IMR-90 (cell line): ENCODE data around the gene TTC28. TPM values are rescaled to one million over a fixed set of nuclear protein-coding genes. Genes with fewer than 3 reads are reported as not detected.

Experiments used
- ATAC-seq: fragments of 200-7000 bp; cut with Tn5 transposase; 2 replicates; pipeline ENCODE4 v1.9.1; 2020; ENCODE audit warnings: low read depth, mild to moderate bottlenecking, moderate library complexity
- BruUV-seq: library from RNA; stranded (reverse); fragments of 400-500 nt; replicated peaks from 2 replicates; lab custom pipeline; 2021; lab: Mats Ljungman, UMichigan
- CTCF ChIA-PET: fragments of 300-600 bp; formaldehyde crosslinking; extraction: SDS; loops from one replicate; lab custom pipeline; 2021; ENCODE audit warnings: antibody characterized with exemption; lab: Yijun Ruan, JAX
- POLR2A ChIA-PET: fragments of 300-600 bp; sonication (Branson Sonifier 250); formaldehyde crosslinking; loops from one replicate; lab custom pipeline; 2022; ENCODE audit warnings: antibody characterized with exemption; ENCODE audit not compliant: unreplicated experiment; lab: Charles Lee
- DNase-seq: peaks from one replicate; pipeline ENCODE4 v3.0.0; 2013
- H2AFZ ChIP-seq: replicated peaks from 2 replicates; pipeline ENCODE3; 2013; ENCODE audit warnings: low read length, mild to moderate bottlenecking; ENCODE audit not compliant: poor library complexity
- H2AK5ac ChIP-seq: 2 replicates; pipeline ENCODE4 v1.6.1; 2013; ENCODE audit warnings: low read depth, low read length, inconsistent platforms
- H2AK9ac ChIP-seq: replicated peaks from 2 replicates; pipeline ENCODE3; 2013; ENCODE audit warnings: mild to moderate bottlenecking, low read depth, low read length, moderate library complexity; ENCODE audit not compliant: poor library complexity
- H2BK120ac ChIP-seq: 2 replicates; pipeline ENCODE4 v1.6.1; 2013; ENCODE audit warnings: low read depth, low read length, inconsistent platforms
- H2BK15ac ChIP-seq: 3 replicates; pipeline ENCODE4 v1.6.1; 2013; ENCODE audit warnings: low read depth, low read length, inconsistent platforms
- H2BK20ac ChIP-seq: 2 replicates; pipeline ENCODE4 v1.6.1; 2013; ENCODE audit warnings: low read depth, mild to moderate bottlenecking, inconsistent platforms, low read length, moderate library complexity
- H2BK5ac ChIP-seq: 2 replicates; pipeline ENCODE4 v1.6.1; 2013; ENCODE audit warnings: mild to moderate bottlenecking, low read depth, low read length, inconsistent platforms; ENCODE audit not compliant: poor library complexity, severe bottlenecking
- H3K14ac ChIP-seq: replicated peaks from 2 replicates; pipeline ENCODE4 v1.6.1; 2013; ENCODE audit warnings: low read depth, low read length, inconsistent platforms
- H3K18ac ChIP-seq: 2 replicates; pipeline ENCODE4 v1.6.1; 2013; ENCODE audit warnings: low read depth, low read length, control low read depth
- H3K23ac ChIP-seq: 2 replicates; pipeline ENCODE4 v1.6.1; 2013; ENCODE audit warnings: low read depth, low read length, inconsistent platforms
- H3K27ac ChIP-seq: 2 replicates; pipeline ENCODE4 v1.5.1; 2013; ENCODE audit warnings: mild to moderate bottlenecking, control low read depth, low read length; ENCODE audit not compliant: insufficient read depth
- H3K27me3 ChIP-seq: 2 replicates; pipeline ENCODE4 v1.6.1; 2013; ENCODE audit warnings: low read length; ENCODE audit not compliant: control insufficient read depth, insufficient read depth
- H3K36me3 ChIP-seq: 2 replicates; pipeline ENCODE4 v1.6.1; 2013; ENCODE audit warnings: low read length, mixed read lengths; ENCODE audit not compliant: control insufficient read depth, insufficient read depth
- H3K4ac ChIP-seq: 2 replicates; pipeline ENCODE4 v1.6.1; 2013; ENCODE audit warnings: low read depth, low read length, inconsistent platforms
- H3K4me1 ChIP-seq: 2 replicates; pipeline ENCODE4 v1.6.1; 2013; ENCODE audit warnings: low read length, mixed read lengths; ENCODE audit not compliant: control insufficient read depth, insufficient read depth
- H3K4me2 ChIP-seq: 2 replicates; pipeline ENCODE4 v1.6.1; 2013; ENCODE audit warnings: low read depth, mild to moderate bottlenecking, control low read depth, low read length, moderate library complexity
- H3K4me3 ChIP-seq: 2 replicates; pipeline ENCODE4 v1.5.1; 2013; ENCODE audit warnings: low read depth, mild to moderate bottlenecking, control low read depth, low read length, moderate library complexity; ENCODE audit not compliant: insufficient read depth
- H3K56ac ChIP-seq: 2 replicates; pipeline ENCODE4 v1.6.1; 2013; ENCODE audit warnings: low read length, inconsistent platforms; ENCODE audit not compliant: insufficient read depth; ENCODE audit errors: extremely low read depth
- H3K79me1 ChIP-seq, 2 experiments: 2 replicates each; pipeline ENCODE4 v1.6.1; 2013; ENCODE audit warnings: low read length in 2 of 2, inconsistent platforms in 1 of 2, low read depth in 1 of 2
- H3K9ac ChIP-seq: 2 replicates; pipeline ENCODE4 v1.6.1; 2013; ENCODE audit warnings: low read depth, low read length, control low read depth
- H3K9me1 ChIP-seq: 2 replicates; pipeline ENCODE4 v1.6.1; 2013; ENCODE audit warnings: low read length, inconsistent platforms; ENCODE audit not compliant: insufficient read depth
- H3K9me3 ChIP-seq: 2 replicates; pipeline ENCODE4 v1.6.1; 2013; ENCODE audit warnings: low read length; ENCODE audit not compliant: control insufficient read depth, insufficient read depth
- H4K20me1 ChIP-seq: 2 replicates; pipeline ENCODE4 v1.6.1; 2013; ENCODE audit warnings: low read length, inconsistent platforms; ENCODE audit not compliant: insufficient read depth
- H4K5ac ChIP-seq: 2 replicates; pipeline ENCODE4 v1.6.1; 2013; ENCODE audit warnings: mild to moderate bottlenecking, low read depth, low read length, control low read depth
- H4K8ac ChIP-seq, 2 experiments: 2 replicates each; pipeline ENCODE4 v1.6.1; 2013; ENCODE audit warnings: low read depth in 2 of 2, low read length in 2 of 2, control low read depth in 1 of 2, inconsistent platforms in 1 of 2
- H4K91ac ChIP-seq: 2 replicates; pipeline ENCODE4 v1.6.1; 2013; ENCODE audit warnings: low read depth, low read length, inconsistent platforms; ENCODE audit not compliant: insufficient read depth
- BHLHE40 ChIP-seq: fragments of 150-350 bp; IDR thresholded peaks from 2 replicates; pipeline ENCODE4 v1.6.1; 2016; ENCODE audit warnings: mild to moderate bottlenecking, low read depth, low read length
- CEBPB ChIP-seq: IDR thresholded peaks from 2 replicates; pipeline ENCODE4 v1.6.1; 2012; ENCODE audit warnings: low read depth, low read length, improper control_type of control experiment
- CHD1 ChIP-seq: IDR thresholded peaks from 2 replicates; pipeline ENCODE4 v1.6.1; 2012; ENCODE audit warnings: low read depth, low read length, improper control_type of control experiment
- ELK1 ChIP-seq: fragments of 150-350 bp; IDR thresholded peaks from 2 replicates; pipeline ENCODE4 v1.6.1; 2016; ENCODE audit warnings: low read depth, mild to moderate bottlenecking, low read length, moderate library complexity, borderline replicate concordance
- FOS ChIP-seq: fragments of 150-350 bp; IDR thresholded peaks from 2 replicates; pipeline ENCODE4 v1.6.1; 2016; ENCODE audit warnings: low read depth, low read length
- MAFK ChIP-seq: IDR thresholded peaks from 2 replicates; pipeline ENCODE4 v1.6.1; 2012; ENCODE audit warnings: low read depth, low read length, improper control_type of control experiment
- MAZ ChIP-seq: IDR thresholded peaks from 2 replicates; pipeline ENCODE4 v1.6.1; 2012; ENCODE audit warnings: low read depth, mild to moderate bottlenecking, low read length, improper control_type of control experiment, moderate library complexity, borderline replicate concordance
- MXI1 ChIP-seq: IDR thresholded peaks from 2 replicates; pipeline ENCODE4 v1.6.1; 2012; ENCODE audit warnings: low read depth, mild to moderate bottlenecking, low read length, moderate library complexity, borderline replicate concordance
- NFE2L2 ChIP-seq: fragments of 150-350 bp; IDR thresholded peaks from 2 replicates; pipeline ENCODE4 v1.6.1; 2016; ENCODE audit warnings: low read depth, mild to moderate bottlenecking, low read length
- POLR2A ChIP-seq: IDR thresholded peaks from 2 replicates; pipeline ENCODE4 v1.6.1; 2012; ENCODE audit warnings: mild to moderate bottlenecking, low read depth, low read length
- RAD21 ChIP-seq: IDR thresholded peaks from 2 replicates; pipeline ENCODE4 v1.6.1; 2012; ENCODE audit warnings: low read length, improper control_type of control experiment
- RCOR1 ChIP-seq: IDR thresholded peaks from 2 replicates; pipeline ENCODE4 v1.6.1; 2012; ENCODE audit warnings: mild to moderate bottlenecking, low read length, improper control_type of control experiment; ENCODE audit not compliant: insufficient replicate concordance
- RFX5 ChIP-seq: IDR thresholded peaks from 2 replicates; pipeline ENCODE4 v1.8.0; 2012; ENCODE audit warnings: low read depth, mild to moderate bottlenecking, low read length, moderate library complexity
- SMC3 ChIP-seq: fragments of 150-350 bp; IDR thresholded peaks from 2 replicates; pipeline ENCODE4 v1.6.1; 2016; ENCODE audit warnings: low read depth, mild to moderate bottlenecking, antibody characterized with exemption, low read length, moderate library complexity
- WGBS, 2 experiments: methylation state at CpG; one replicate each; pipeline versions ENCODE4 v1.1.5 to v1.1.7; 2013; ENCODE audit warnings: missing lambda C conversion rate in 2 of 2; ENCODE audit not compliant: insufficient read length in 1 of 2; ENCODE audit errors: extremely low coverage in 2 of 2; 5-methylcytosine and 5-hydroxymethylcytosine counted together
- dilution Hi-C: fragments of 300-500 bp; cut with HindIII; formaldehyde crosslinking; loops from one replicate; pipeline ENCODE4 v1.14.3; 2018; ENCODE audit warnings: low sequenced_read_pairs; ENCODE audit not compliant: unreplicated experiment
- in situ Hi-C: fragments of 300-500 bp; cut with MboI; formaldehyde crosslinking; loops from 3 replicates; pipeline ENCODE4 v1.14.3; 2019; ENCODE audit warnings: low sequenced_read_pairs, inconsistent platforms, mixed read lengths
- intact Hi-C: fragments of 100-400 bp; cut with micrococcal nuclease; formaldehyde crosslinking; loops from 2 replicates; pipeline ENCODE4 v1.10.0; 2022
- polyA plus RNA-seq, 3 experiments: library from polyadenylated mRNA; depleted of rRNA; stranded (reverse); fragments of >200 nt; gene quantifications; 2 replicates each; pipeline ENCODE4 v1.2.3, GENCODE V29; 2012; ENCODE audit warnings: low replicate concordance in 1 of 3
- total RNA-seq: library from RNA; depleted of rRNA; stranded (reverse); fragments of >200 nt; gene quantifications from 2 replicates; pipeline ENCODE4 v1.2.3, GENCODE V29; 2012
- TF ChIP-seq, protein P1 (sequence below): fragments of 150-350 bp; IDR thresholded peaks from 2 replicates; pipeline ENCODE4 v1.6.1; 2017; ENCODE audit warnings: mild to moderate bottlenecking, antibody characterized with exemption, low read length, low read depth
- TF ChIP-seq, protein P2 (sequence below): conservative IDR thresholded peaks from 2 replicates; pipeline ENCODE4 v1.5.1; 2012; ENCODE audit warnings: mild to moderate bottlenecking, low read depth, low read length, improper control_type of control experiment

Gene TTC28
- total and polyA plus RNA-seq, 2 of the 4 experiments (the other 2 are of a cell fraction): 5.6 to 13.3 TPM

DNA sequence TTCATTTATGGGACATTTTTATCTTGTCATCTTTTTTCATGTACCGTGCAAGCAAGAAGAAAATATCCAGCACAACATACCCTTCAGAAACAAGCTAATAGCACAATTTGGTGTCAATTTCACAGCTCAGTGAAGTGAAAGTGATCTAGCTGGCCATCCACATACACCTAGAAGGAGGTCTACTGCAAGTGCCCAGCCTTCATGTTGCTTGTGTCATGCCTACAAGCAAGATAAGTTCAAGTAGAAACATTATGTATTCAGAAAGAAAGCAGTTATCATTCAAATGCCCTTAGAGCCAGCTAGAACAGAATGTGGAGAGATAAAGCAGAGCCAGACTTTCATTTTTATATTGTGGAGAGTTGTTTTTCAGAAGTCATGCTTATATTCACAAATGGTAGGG is 434.9 kb downstream of the TTC28 start:
- Histone ChIP-seq H3K56ac (no peak overlapping the region), H2BK15ac (peak overlapping the region; percentile 5; the same call in 1 of the 3 replicates), H3K36me3 (no peaks in the 10 kb centered on the region), H2AFZ (no peak overlapping the region), H3K27me3 (no peaks in the 10 kb centered on the region), H4K20me1 (no peaks in the 10 kb centered on the region), H3K4me2 (no peak overlapping the region), H3K9me1 (peaks cover 7% of the 10 kb centered on the region), H3K79me1 (peaks cover 0 to 6% of the 10 kb centered on the region in 2 experiments; a peak in 2 of 4 replicates), H4K8ac (no peak overlapping the region), H2AK9ac (no peak overlapping the region), H3K18ac (no peak overlapping the region), H3K4me1 (peaks cover 9% of the 10 kb centered on the region), H3K9me3 (no peaks in the 10 kb centered on the region), H3K14ac (no peak overlapping the region; the same call in 1 of the 2 replicates), H3K27ac (no peak overlapping the region), H4K5ac (no peak overlapping the region), H3K4me3 (no peak overlapping the region), H3K9ac (no peak overlapping the region), H2BK120ac (no peak overlapping the region), H3K4ac (no peak overlapping the region), H2BK20ac (no peak overlapping the region; the same call in 1 of the 2 replicates), H2BK5ac (no peak overlapping the region), H4K91ac (no peak overlapping the region), H2AK5ac (peak overlapping the region; percentile 44; the same call in 1 of the 2 replicates), H3K23ac (no peak overlapping the region)
- intact Hi-C loops: no loop called here
- no TSS peak for BruUV-seq
- ChIA-PET POLR2A (interaction anchor here (1.4 kb wide), 1 partner anchor 13 kb away, joined by 3 read pairs; no protein-coding TSS in a partner anchor), CTCF (interaction anchor here (0.7 kb wide), 1 partner anchor 230 kb away, joined by 3 read pairs; no protein-coding TSS in a partner anchor)
- DNase-seq (no peak), ATAC-seq (no peak)
- WGBS, 2 experiments: 80% methylated on average over 1 of the region's 1 CpG; no CpG with 5 or more reads in 1 of the 2 experiments
- TF ChIP-seq CHD1: no peak
- TF ChIP-seq MXI1: no peak
- TF ChIP-seq RCOR1: no peak
- TF ChIP-seq POLR2A: no peak
- no peak for TF ChIP-seq RFX5
- no peak for TF ChIP-seq CEBPB
- TF ChIP-seq SMC3: no peak
- TF ChIP-seq FOS: no peak
- TF ChIP-seq RAD21: no peak
- no peak for TF ChIP-seq BHLHE40
- TF ChIP-seq, protein P1, sequence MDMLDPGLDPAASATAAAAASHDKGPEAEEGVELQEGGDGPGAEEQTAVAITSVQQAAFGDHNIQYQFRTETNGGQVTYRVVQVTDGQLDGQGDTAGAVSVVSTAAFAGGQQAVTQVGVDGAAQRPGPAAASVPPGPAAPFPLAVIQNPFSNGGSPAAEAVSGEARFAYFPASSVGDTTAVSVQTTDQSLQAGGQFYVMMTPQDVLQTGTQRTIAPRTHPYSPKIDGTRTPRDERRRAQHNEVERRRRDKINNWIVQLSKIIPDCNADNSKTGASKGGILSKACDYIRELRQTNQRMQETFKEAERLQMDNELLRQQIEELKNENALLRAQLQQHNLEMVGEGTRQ: no peak
- no peak for TF ChIP-seq MAFK
- no peak for TF ChIP-seq NFE2L2
- TF ChIP-seq MAZ: no peak
- TF ChIP-seq, protein P2, sequence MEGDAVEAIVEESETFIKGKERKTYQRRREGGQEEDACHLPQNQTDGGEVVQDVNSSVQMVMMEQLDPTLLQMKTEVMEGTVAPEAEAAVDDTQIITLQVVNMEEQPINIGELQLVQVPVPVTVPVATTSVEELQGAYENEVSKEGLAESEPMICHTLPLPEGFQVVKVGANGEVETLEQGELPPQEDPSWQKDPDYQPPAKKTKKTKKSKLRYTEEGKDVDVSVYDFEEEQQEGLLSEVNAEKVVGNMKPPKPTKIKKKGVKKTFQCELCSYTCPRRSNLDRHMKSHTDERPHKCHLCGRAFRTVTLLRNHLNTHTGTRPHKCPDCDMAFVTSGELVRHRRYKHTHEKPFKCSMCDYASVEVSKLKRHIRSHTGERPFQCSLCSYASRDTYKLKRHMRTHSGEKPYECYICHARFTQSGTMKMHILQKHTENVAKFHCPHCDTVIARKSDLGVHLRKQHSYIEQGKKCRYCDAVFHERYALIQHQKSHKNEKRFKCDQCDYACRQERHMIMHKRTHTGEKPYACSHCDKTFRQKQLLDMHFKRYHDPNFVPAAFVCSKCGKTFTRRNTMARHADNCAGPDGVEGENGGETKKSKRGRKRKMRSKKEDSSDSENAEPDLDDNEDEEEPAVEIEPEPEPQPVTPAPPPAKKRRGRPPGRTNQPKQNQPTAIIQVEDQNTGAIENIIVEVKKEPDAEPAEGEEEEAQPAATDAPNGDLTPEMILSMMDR: no peak
- TF ChIP-seq ELK1: no peak
- dilution Hi-C loops: no loop called here
- in situ Hi-C loops: no loop called here
